Liver (tissue), 9 donors: ENCODE measurements around the gene SAMD14. TPM values are rescaled to one million over a fixed set of nuclear protein-coding genes. Genes with fewer than 3 reads are reported as not detected.
"Not testable (repeated sequence)": the region's sequence is repeated elsewhere in the genome, so short reads cannot be mapped to it uniquely, and the experiment has no call there.

Experiments
- DNase-seq: peaks from one replicate; pipeline ENCODE4 v3.0.0-alpha.2; 2017; ENCODE audit warnings: low spot score
- H3K27ac ChIP-seq, 2 donors: one replicate each; pipeline ENCODE4 v1.7.0; 2013; ENCODE audit warnings: inconsistent platforms in 2 of 2, low read length in 2 of 2, control low read depth in 1 of 2, low read depth in 1 of 2, mild to moderate bottlenecking in 1 of 2
- H3K27me3 ChIP-seq, 4 donors: one replicate each; pipeline versions ENCODE4 v1.6.1 to v1.7.0; 2013; ENCODE audit warnings: low read length in 3 of 4, inconsistent platforms in 1 of 4, mild to moderate bottlenecking in 1 of 4, moderate library complexity in 1 of 4; ENCODE audit not compliant: control insufficient read depth in 4 of 4, insufficient read depth in 4 of 4
- H3K36me3 ChIP-seq, 4 donors: one replicate each; pipeline versions ENCODE4 v1.6.1 to v1.7.0; 2013; ENCODE audit warnings: low read length in 3 of 4, mild to moderate bottlenecking in 3 of 4, low read depth in 1 of 4, moderate library complexity in 1 of 4; ENCODE audit not compliant: control insufficient read depth in 4 of 4, insufficient read depth in 3 of 4
- H3K4me1 ChIP-seq, 4 donors: one replicate each; pipeline versions ENCODE4 v1.6.1 to v1.7.0; 2013; ENCODE audit warnings: low read length in 3 of 4, mild to moderate bottlenecking in 3 of 4, moderate library complexity in 1 of 4; ENCODE audit not compliant: control insufficient read depth in 4 of 4, insufficient read depth in 4 of 4
- H3K4me3 ChIP-seq, 3 donors: one replicate each; pipeline versions ENCODE4 v1.6.1 to v1.7.0; 2013; ENCODE audit warnings: low read length in 3 of 3, control low read depth in 1 of 3, low read depth in 1 of 3, mild to moderate bottlenecking in 1 of 3
- H3K9ac ChIP-seq, 2 donors: one replicate each; pipeline ENCODE4 v1.7.0; 2013; ENCODE audit warnings: low read length in 2 of 2, mild to moderate bottlenecking in 2 of 2, moderate library complexity in 2 of 2, control low read depth in 1 of 2, low read depth in 1 of 2
- H3K9me3 ChIP-seq, 4 donors: one replicate each; pipeline versions ENCODE4 v1.6.1 to v1.7.0; 2013; ENCODE audit warnings: low read length in 3 of 4; ENCODE audit not compliant: control insufficient read depth in 4 of 4
- EGR1 ChIP-seq, 2 donors: IDR thresholded peaks; 2 replicates each; pipeline ENCODE4 v1.6.1; 2016 to 2018; ENCODE audit warnings: antibody characterized with exemption in 2 of 2, low read depth in 2 of 2
- FOXA1 ChIP-seq: IDR thresholded peaks from 2 replicates; pipeline ENCODE4 v1.6.1; 2016; ENCODE audit warnings: antibody characterized with exemption
- FOXA2 ChIP-seq: IDR thresholded peaks from 2 replicates; pipeline ENCODE4 v1.6.1; 2016; ENCODE audit warnings: antibody characterized with exemption
- HNF4A ChIP-seq, 2 donors: conservative IDR thresholded peaks; 2 replicates each; pipeline ENCODE4 v1.6.1; 2016; ENCODE audit warnings: antibody characterized with exemption in 2 of 2, mild to moderate bottlenecking in 2 of 2
- HNF4G ChIP-seq: IDR thresholded peaks from 2 replicates; pipeline ENCODE4 v1.6.1; 2016; ENCODE audit warnings: antibody characterized with exemption
- JUND ChIP-seq, 2 donors: IDR thresholded peaks; 2 replicates each; pipeline ENCODE4 v1.6.1; 2016; ENCODE audit warnings: antibody characterized with exemption in 2 of 2
- NR2F2 ChIP-seq: IDR thresholded peaks from 2 replicates; pipeline ENCODE4 v1.6.1; 2016; ENCODE audit warnings: antibody characterized with exemption
- RAD21 ChIP-seq, 2 donors: IDR thresholded peaks; 2 replicates each; pipeline ENCODE4 v1.6.1; 2016; ENCODE audit warnings: antibody characterized with exemption in 2 of 2, mild to moderate bottlenecking in 2 of 2
- RXRA ChIP-seq, 2 donors: IDR thresholded peaks; 2 replicates each; pipeline ENCODE4 v1.6.1; 2017 to 2018; ENCODE audit warnings: antibody characterized with exemption in 2 of 2, mild to moderate bottlenecking in 1 of 2
- SP1 ChIP-seq: IDR thresholded peaks from 2 replicates; pipeline ENCODE4 v1.6.1; 2018; ENCODE audit warnings: antibody characterized with exemption, mild to moderate bottlenecking
- TAF1 ChIP-seq: conservative IDR thresholded peaks from 2 replicates; pipeline ENCODE4 v1.6.1; 2016; ENCODE audit warnings: antibody characterized with exemption, mild to moderate bottlenecking
- YY1 ChIP-seq: IDR thresholded peaks from 2 replicates; pipeline ENCODE4 v1.6.1; 2016; ENCODE audit warnings: antibody characterized with exemption, mild to moderate bottlenecking
- WGBS: extraction: QIAGEN DNeasy Blood & Tissue Kit; methylation state at CpG from one replicate; pipeline ENCODE4 v1.1.7; 2013; 5-methylcytosine and 5-hydroxymethylcytosine counted together
- polyA plus RNA-seq, 2 donors: library from polyadenylated mRNA; stranded (reverse) in 1 of 2; unstranded in 1 of 2; fragments of 200-250 nt in 1 of 2; fragments of >200 nt in 1 of 2; fragmentation: Nextera tagmentation in 1 of 2; extraction: Ambion mirVana in 1 of 2; gene quantifications; one replicate each; pipeline versions ENCODE4 v1.2.1 to v1.2.3, GENCODE V29; 2013 to 2015
- total RNA-seq, 2 donors: library from RNA; depleted of rRNA; stranded (reverse); fragments of >200 nt; gene quantifications; one replicate each; pipeline ENCODE4 v1.2.3, GENCODE V29; 2014
- TF ChIP-seq, protein P1 (sequence below): IDR thresholded peaks from 2 replicates; pipeline ENCODE4 v1.6.1; 2016; ENCODE audit warnings: antibody characterized with exemption
- TF ChIP-seq, protein P2 (sequence below): fragments of 150-350 bp; IDR thresholded peaks from 2 replicates; pipeline ENCODE4 v1.5.1; 2017; ENCODE audit warnings: improper control_type of control experiment, low read depth, low read length; ENCODE audit not compliant: missing input control
- TF ChIP-seq, protein P3 (sequence below): IDR thresholded peaks from 2 replicates; pipeline ENCODE4 v1.6.1; 2016; ENCODE audit warnings: antibody characterized with exemption
- TF ChIP-seq, protein P4 (sequence below): IDR thresholded peaks from 2 replicates; pipeline ENCODE4 v1.6.1; 2016; ENCODE audit warnings: antibody characterized with exemption
- TF ChIP-seq, protein P5 (sequence below): IDR thresholded peaks from 2 replicates; pipeline ENCODE4 v1.6.1; 2016; ENCODE audit warnings: antibody characterized with exemption, mild to moderate bottlenecking
- donor health status: healthy.
- donor health status: healthy.
- donor health status: healthy.
- donor health status: healthy.
- donor health status: healthy.

The SAMD14 gene
- total and polyA plus RNA-seq, 4 donors: 0.50 to 0.84 (median 0.67) TPM; not detected in 1

DNA sequence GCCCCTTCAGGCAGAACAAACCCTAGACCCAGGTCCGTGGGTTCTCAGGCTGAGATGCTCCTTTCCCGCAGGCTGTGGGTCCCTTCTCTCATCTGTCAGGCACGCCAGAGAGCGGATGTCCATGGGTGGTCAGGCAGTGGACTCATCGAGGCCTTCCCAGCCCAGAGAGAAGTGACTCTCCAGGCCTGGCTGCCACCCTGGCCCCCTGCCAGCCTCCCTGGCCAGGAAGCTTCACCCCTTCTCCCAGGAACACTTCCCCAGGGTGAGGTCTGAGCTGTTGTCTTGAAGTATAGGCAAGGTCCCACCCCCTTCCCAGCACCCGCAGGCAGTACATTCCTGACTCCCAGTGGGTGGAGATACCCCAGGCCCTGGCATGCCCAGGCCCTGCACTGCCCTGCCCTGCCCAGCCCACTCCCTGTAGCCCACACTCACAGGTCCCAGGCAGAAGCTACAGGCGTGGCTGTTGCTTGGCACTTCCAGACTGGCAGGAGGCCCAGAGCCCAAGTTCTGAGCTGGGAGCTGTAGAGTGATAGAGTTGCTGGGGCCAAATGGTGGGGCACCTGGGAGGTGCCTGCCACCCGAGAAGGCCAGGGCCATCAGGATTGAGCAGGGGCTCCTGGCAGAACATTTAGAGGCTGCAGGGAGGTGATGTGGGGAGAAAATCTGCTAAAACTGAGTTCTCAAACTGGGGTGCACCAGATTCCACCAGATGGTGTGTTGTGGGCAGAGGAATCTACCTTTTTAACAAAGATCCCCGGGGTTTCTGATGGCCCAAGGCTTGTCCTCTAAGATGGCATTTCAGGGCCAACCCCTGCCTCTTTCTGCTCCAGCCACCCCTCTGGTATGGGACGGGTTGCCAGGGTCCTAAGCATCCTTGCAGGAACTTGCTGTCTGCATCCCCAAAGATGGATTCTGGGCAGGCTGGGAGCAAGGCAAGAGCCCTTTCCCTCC, 67.4 kb downstream of the SAMD14 start:
- Histone ChIP-seq H3K4me1 (peaks cover 0 to 4% (median 0%) of the 10 kb centered on the region in 4 donors), H3K9me3 (no peaks in the 10 kb centered on the region), H3K9ac (no peak overlapping the region), H3K4me3 (no peak overlapping the region), H3K27ac (no peak overlapping the region), H3K27me3 (no peaks in the 10 kb centered on the region), H3K36me3 (no peaks in the 10 kb centered on the region)
- TF ChIP-seq HNF4A (conservative IDR thresholded peaks at IDR 0.05): no peak
- TF ChIP-seq, protein P1, sequence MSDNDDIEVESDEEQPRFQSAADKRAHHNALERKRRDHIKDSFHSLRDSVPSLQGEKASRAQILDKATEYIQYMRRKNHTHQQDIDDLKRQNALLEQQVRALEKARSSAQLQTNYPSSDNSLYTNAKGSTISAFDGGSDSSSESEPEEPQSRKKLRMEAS: no peak
- TF ChIP-seq, protein P2, sequence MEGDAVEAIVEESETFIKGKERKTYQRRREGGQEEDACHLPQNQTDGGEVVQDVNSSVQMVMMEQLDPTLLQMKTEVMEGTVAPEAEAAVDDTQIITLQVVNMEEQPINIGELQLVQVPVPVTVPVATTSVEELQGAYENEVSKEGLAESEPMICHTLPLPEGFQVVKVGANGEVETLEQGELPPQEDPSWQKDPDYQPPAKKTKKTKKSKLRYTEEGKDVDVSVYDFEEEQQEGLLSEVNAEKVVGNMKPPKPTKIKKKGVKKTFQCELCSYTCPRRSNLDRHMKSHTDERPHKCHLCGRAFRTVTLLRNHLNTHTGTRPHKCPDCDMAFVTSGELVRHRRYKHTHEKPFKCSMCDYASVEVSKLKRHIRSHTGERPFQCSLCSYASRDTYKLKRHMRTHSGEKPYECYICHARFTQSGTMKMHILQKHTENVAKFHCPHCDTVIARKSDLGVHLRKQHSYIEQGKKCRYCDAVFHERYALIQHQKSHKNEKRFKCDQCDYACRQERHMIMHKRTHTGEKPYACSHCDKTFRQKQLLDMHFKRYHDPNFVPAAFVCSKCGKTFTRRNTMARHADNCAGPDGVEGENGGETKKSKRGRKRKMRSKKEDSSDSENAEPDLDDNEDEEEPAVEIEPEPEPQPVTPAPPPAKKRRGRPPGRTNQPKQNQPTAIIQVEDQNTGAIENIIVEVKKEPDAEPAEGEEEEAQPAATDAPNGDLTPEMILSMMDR: no peak
- TF ChIP-seq HNF4G: no peak
- TF ChIP-seq, protein P3, sequence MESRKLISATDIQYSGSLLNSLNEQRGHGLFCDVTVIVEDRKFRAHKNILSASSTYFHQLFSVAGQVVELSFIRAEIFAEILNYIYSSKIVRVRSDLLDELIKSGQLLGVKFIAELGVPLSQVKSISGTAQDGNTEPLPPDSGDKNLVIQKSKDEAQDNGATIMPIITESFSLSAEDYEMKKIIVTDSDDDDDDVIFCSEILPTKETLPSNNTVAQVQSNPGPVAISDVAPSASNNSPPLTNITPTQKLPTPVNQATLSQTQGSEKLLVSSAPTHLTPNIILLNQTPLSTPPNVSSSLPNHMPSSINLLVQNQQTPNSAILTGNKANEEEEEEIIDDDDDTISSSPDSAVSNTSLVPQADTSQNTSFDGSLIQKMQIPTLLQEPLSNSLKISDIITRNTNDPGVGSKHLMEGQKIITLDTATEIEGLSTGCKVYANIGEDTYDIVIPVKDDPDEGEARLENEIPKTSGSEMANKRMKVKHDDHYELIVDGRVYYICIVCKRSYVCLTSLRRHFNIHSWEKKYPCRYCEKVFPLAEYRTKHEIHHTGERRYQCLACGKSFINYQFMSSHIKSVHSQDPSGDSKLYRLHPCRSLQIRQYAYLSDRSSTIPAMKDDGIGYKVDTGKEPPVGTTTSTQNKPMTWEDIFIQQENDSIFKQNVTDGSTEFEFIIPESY: no peak
- TF ChIP-seq TAF1: no peak
- TF ChIP-seq RAD21 (IDR thresholded peaks at IDR 0.05): no peak
- TF ChIP-seq NR2F2: no peak
- TF ChIP-seq JUND (IDR thresholded peaks at IDR 0.05): no peak
- no peak for TF ChIP-seq RXRA (IDR thresholded peaks at IDR 0.05)
- TF ChIP-seq, protein P4, sequence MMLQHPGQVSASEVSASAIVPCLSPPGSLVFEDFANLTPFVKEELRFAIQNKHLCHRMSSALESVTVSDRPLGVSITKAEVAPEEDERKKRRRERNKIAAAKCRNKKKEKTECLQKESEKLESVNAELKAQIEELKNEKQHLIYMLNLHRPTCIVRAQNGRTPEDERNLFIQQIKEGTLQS: no peak
- no peak for TF ChIP-seq FOXA2
- TF ChIP-seq EGR1 (IDR thresholded peaks at IDR 0.05; ENCODE audit: low read depth in 2 of 2): no peak
- TF ChIP-seq, protein P5, sequence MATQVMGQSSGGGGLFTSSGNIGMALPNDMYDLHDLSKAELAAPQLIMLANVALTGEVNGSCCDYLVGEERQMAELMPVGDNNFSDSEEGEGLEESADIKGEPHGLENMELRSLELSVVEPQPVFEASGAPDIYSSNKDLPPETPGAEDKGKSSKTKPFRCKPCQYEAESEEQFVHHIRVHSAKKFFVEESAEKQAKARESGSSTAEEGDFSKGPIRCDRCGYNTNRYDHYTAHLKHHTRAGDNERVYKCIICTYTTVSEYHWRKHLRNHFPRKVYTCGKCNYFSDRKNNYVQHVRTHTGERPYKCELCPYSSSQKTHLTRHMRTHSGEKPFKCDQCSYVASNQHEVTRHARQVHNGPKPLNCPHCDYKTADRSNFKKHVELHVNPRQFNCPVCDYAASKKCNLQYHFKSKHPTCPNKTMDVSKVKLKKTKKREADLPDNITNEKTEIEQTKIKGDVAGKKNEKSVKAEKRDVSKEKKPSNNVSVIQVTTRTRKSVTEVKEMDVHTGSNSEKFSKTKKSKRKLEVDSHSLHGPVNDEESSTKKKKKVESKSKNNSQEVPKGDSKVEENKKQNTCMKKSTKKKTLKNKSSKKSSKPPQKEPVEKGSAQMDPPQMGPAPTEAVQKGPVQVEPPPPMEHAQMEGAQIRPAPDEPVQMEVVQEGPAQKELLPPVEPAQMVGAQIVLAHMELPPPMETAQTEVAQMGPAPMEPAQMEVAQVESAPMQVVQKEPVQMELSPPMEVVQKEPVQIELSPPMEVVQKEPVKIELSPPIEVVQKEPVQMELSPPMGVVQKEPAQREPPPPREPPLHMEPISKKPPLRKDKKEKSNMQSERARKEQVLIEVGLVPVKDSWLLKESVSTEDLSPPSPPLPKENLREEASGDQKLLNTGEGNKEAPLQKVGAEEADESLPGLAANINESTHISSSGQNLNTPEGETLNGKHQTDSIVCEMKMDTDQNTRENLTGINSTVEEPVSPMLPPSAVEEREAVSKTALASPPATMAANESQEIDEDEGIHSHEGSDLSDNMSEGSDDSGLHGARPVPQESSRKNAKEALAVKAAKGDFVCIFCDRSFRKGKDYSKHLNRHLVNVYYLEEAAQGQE: no peak
- no peak for TF ChIP-seq SP1
- TF ChIP-seq FOXA1: no peak
- TF ChIP-seq YY1: no peak
- no peak for DNase-seq
- WGBS: 75% methylated on average over 10 of the region's 10 CpGs

DNA sequence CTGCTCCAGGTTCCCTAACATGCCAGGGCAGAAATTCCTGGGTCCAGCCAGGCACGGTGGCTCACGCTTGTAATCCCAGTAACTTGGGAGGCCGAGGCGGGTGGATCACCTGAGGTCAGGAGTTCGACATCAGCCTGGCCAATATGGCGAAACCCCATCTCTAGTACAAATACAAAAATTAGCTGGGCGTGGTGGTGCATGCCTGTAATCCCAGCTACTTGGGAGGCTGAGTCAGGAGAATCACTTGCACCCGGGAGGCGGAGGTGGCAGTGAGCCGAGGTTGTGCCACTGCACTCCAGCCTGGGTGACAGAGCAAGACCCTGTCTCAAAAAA, 68.3 kb downstream of the SAMD14 start:
- H3K4me3 ChIP-seq, H3K9ac ChIP-seq, DNase-seq, H3K27ac ChIP-seq, H3K36me3 ChIP-seq, H3K27me3 ChIP-seq, H3K4me1 ChIP-seq, H3K9me3 ChIP-seq: not testable (repeated sequence)
- 92% methylated on average over 10 of the region's 10 CpGs for WGBS
